ENCODE results near the gene COL18A1.

COL18A1 gene

DNA sequence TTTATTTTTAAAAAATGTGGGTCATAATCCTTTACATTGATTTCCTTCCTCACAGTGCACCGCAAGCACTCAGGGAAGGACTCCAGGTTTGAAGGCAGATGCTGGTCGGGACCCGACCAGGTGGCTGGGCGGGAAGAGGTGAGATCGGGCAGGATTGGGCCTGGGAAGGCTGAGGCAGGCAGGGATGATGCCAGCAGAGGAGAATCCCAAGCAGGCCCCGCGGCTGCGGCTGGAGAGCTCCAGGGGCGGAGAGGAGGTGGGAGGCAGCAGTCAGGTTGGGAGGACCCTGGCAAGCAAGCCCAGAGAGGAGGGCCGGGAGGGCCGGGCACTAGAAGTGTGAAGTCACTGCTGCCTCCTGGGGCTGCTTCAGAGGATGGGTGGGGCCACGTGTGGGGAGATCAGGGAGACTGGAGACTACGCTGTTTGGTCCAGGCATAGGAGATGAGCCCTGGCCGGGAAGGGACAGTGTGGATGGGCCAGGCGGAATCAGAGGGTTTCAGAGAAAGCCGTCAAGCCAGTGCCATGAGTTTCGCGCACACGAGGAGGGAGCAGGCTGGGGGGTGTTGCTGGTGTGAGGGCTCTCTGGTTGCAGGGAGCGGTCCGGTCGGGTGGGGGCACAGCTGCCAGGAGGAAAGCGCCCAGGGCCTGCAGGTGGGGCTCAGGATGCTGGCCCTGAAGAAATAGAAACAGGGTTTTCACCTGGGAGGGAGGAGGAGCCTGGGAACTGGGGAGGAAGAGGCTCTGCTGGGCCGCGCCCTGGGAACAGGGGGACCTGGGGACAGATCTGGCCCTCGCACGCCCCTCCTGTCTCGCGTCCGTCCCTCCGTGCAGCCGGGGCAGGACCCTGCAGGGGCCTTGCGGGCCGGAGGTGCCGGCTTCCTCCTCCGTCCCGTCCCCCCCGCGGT, 888 bp upstream of the COL18A1 start:
- TF ChIP-seq, protein P1, sequence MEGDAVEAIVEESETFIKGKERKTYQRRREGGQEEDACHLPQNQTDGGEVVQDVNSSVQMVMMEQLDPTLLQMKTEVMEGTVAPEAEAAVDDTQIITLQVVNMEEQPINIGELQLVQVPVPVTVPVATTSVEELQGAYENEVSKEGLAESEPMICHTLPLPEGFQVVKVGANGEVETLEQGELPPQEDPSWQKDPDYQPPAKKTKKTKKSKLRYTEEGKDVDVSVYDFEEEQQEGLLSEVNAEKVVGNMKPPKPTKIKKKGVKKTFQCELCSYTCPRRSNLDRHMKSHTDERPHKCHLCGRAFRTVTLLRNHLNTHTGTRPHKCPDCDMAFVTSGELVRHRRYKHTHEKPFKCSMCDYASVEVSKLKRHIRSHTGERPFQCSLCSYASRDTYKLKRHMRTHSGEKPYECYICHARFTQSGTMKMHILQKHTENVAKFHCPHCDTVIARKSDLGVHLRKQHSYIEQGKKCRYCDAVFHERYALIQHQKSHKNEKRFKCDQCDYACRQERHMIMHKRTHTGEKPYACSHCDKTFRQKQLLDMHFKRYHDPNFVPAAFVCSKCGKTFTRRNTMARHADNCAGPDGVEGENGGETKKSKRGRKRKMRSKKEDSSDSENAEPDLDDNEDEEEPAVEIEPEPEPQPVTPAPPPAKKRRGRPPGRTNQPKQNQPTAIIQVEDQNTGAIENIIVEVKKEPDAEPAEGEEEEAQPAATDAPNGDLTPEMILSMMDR (IDR thresholded peaks at IDR 0.05; ENCODE audit: low read depth, low read length): no peak
- DNase-seq (ENCODE audit: extremely low read depth, low read depth): no peak

DNA sequence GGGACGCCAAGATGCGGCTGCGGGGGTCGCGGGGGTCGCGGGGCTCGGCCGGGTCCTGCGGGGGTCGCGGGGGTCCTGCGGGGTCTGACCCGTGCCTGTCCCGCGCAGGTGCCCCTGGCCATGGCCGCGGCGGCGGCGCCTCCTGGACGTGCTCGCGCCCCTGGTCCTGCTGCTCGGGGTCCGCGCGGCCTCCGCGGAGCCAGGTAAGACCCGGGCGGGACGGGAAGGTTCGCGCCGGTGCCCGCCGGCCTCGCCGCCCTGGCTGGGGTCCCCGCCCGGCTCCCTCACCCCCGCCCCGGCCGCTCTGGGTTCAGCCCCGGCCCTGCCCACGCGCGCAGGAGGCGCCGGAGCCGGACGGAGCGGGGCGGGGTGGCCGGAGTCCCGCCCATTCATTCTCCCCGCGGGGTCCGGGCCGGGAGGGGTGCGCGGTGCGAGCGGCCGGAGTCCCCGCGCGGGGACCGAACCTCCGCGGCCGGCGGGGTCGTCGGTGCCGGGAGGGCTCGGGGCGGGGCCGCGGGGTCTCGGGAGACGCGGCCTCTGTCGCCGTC, 380 bp downstream of the COL18A1 start:
- TF ChIP-seq, protein P1 (IDR thresholded peaks at IDR 0.05; ENCODE audit: low read depth, low read length): no peak
- DNase-seq (ENCODE audit: extremely low read depth, low read depth): no peak

DNA sequence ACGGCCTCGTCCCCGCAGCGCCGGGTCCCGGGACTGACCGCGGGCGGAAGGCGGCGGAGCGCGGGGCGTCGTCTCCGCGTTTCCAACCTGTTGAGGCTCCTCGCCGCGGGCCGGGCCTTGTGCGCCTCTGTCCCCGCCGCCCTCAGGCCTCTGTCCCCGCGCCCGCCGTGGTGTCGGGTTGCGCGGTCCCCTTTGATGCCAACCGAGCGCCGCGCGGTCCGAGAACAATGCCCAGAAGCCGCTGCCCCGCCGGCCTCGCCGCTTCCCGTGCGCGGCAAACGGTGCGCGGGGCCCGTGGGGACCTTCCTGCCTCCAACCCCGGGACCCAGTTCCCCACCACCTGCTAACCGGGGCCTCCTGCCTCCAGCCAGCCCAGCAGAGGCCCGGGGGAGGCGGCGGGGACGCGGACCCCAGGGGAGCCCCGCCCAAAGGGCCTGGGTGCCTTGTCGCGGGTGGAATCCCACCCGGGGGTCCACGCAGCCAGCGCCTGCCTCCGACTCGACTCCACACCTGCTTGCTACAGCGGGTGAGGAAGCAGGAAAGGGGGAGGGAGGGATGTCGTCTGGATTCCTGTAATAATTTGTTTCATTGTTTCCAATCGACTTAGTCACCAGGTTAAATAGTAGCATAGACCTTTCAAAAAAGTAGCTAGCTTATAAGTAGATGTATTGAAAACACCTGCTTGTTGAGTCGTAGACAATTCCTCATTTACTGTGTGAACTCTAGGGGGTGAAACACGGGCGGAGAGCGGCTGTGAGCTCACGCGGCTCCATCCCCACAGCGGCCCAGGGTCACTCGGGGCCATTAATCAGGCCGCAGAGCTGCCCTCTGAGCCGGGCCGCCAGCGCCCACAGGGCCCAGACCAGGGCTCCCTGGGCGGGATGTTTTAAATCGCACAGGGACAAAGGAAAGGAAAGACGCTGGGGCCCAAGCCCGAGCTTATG, 1.1 kb downstream of the COL18A1 start:
- DNase-seq (ENCODE audit: extremely low read depth, low read depth): no peak
- TF ChIP-seq, protein P1 (IDR thresholded peaks at IDR 0.05; ENCODE audit: low read depth, low read length): no peak

DNA sequence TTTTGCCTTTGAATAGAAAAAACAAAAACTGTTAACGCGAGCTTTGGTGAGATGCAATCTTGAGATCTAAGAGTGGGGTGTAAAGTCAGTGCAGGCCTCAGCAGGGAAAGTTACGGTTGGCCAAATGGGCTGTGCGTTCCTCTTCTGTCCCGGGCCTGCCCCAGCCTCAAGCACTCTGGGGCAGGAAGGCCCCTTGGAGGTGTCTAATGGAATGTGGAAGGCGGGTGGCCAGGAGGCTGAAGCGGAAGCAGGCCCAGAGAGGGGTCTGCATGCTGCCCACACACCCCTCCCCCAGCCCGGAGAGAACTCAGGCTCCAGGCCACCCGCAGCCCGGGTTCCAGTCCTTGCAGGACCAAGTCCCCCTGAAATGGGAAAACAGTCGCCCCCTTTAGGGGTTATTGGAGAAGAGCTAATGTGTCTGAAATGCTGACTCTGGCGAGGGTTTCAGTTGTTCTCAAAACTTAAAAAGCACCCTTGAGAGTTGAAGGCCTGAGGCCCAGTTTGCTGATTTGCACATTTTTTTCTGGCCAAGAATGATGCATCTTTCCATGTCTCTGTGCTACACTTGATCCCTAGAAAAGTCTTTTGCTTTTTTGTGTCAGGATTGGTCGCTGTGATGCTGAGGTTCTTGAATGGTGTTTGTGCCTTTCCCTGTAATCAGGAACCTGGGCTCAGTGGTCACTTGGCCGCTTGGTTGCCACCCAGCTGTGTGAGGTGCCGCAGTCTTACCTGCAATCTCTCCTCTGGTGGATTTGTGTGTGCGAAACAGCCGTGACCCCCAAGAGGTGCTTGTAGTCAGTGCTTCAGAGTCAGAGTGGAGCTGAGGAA, 2.0 kb downstream of the COL18A1 start:
- no peak for DNase-seq (ENCODE audit: extremely low read depth, low read depth)
- TF ChIP-seq, protein P1 (IDR thresholded peaks at IDR 0.05; ENCODE audit: low read depth, low read length): no peak

DNA sequence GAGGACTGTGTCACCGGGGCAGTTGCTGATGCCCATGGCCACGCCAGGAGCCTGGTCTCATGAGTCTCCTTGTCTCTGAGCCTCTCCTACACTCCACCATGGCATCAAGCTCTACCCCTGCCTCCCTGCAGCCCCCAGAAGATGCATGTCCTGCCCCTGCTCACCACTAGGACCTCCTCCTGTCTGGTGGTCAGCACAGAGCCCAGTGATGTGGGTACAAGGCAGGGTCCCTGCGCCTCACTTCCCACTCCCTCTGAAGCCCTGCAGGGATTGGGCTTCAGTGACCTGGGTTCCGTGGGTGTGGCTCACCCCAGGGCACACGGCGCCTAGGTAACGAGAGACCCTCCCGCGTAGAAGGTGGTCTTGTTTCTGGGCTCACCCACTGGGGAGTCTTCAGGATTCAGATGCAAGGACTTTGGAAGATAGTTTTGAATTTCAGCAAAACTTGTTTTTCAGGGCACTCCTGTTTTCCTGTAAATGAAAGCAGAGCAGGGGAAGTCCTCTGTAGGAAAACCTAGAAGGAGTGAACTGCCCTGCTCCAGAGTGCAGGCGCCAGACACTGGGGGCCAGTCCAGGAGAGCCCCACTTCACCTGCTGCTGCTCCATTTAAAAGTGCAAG, 2.8 kb downstream of the COL18A1 start:
- no peak for DNase-seq (ENCODE audit: extremely low read depth, low read depth)
- TF ChIP-seq, protein P1 (IDR thresholded peaks at IDR 0.05; ENCODE audit: low read depth, low read length): no peak

DNA sequence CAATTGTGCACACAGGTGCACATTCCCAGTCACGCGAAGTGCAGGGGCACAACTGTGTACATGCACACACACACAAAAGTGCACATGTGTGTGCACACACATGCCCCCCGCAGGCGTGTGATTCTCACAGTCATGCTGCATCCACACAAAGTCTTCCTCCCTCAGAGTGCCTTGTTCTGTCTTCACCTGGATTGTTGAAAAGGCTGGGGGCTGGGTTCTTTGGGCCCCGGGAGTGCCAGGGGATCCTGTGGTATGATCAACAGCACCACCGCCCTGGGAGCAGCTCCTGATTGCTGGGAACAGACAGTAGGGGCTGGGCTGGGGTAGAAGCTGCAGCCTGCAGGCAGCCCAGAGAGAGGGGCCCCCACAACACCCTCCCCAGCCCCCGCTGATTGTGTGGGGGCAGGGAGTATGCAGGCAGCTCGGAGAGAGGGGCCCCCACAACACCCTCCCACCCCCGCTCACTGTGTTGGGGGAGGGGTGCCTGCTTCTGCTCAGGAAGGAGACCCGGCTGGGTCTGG, 3.4 kb downstream of the COL18A1 start:
- no peak for DNase-seq (ENCODE audit: extremely low read depth, low read depth)
- TF ChIP-seq, protein P1 (IDR thresholded peaks at IDR 0.05; ENCODE audit: low read depth, low read length): no peak
